ENCODE measurements around the gene PTPRK. TPM values are rescaled to one million over a fixed set of nuclear protein-coding genes. Genes with fewer than 3 reads are reported as not detected.

PTPRK gene
- total and polyA plus RNA-seq, 9 of the 15 experiments (the other 6 are each of a cell fraction or from before 2014, with no cell fraction given), result 0.04 to 0.51 TPM; not detected in 7

DNA sequence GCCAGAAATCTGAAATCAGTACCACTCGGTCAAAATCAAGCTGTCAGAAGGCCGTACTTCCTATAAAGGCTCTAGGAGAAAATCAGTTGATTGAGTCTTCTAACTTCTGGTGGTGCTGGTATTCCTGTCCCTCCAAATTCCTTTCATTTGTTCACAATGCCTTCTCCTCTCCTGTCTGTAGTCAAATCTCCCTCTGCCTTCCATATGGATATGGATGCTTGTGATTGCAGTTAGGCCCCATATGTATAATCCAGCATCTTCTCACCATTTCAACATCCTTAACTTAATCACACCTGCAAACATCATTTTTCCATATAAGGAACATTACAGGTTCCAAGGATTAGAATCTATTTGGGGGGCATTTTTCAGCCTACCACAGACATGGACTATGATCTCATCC, 331.7 kb downstream of the PTPRK start:
- ATAC-seq, result no peak
- BruUV-seq (replicated peaks), result no TSS peak
- Histone ChIP-seq H3K4me1 (replicated peaks in 1 of 2; ENCODE audit: control insufficient read depth in 2 of 2, insufficient read depth in 2 of 2, low read length in 2 of 2) (no peaks in the 10 kb centered on the region), H3K79me2 (ENCODE audit: control insufficient read depth, insufficient read depth, low read length) (no peaks in the 10 kb centered on the region), H3K36me3 (ENCODE audit: control insufficient read depth, insufficient read depth, low read length) (no peaks in the 10 kb centered on the region), H3K27ac (ENCODE audit: extremely low read depth, low read depth, low read length) (no peak overlapping the region), H3K4me2 (ENCODE audit: insufficient read depth, low read length) (no peak overlapping the region), H2AFZ (ENCODE audit: low read depth, low read length) (no peak overlapping the region), H3K9ac (ENCODE audit: insufficient read depth in 1 of 2, low read depth in 2 of 2, low read length in 2 of 2) (no peak overlapping the region), H3K9me1 (ENCODE audit: control insufficient read depth, insufficient read depth, low read length) (no peaks in the 10 kb centered on the region), H3K4me3 (no peak overlapping the region), H4K20me1 (replicated peaks; ENCODE audit: control insufficient read depth, insufficient read depth, low read length) (no peaks in the 10 kb centered on the region), H3K9me3 (replicated peaks; ENCODE audit: control insufficient read depth, insufficient read depth, low read depth, low read length) (no peaks in the 10 kb centered on the region), H3K27me3 (ENCODE audit: control insufficient read depth in 2 of 2, insufficient read depth in 2 of 2, low read length in 2 of 2) (no peaks in the 10 kb centered on the region)
- no peak for FAIRE-seq
- WGBS (ENCODE audit: insufficient coverage, low coverage, missing lambda C conversion rate), result 7% methylated on average over 2 of the region's 2 CpGs
- TF ChIP-seq, protein P1, sequence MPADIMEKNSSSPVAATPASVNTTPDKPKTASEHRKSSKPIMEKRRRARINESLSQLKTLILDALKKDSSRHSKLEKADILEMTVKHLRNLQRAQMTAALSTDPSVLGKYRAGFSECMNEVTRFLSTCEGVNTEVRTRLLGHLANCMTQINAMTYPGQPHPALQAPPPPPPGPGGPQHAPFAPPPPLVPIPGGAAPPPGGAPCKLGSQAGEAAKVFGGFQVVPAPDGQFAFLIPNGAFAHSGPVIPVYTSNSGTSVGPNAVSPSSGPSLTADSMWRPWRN (IDR thresholded peaks at IDR 0.05; ENCODE audit: low read depth), result no peak
- no peak for TF ChIP-seq NR1H2 (CRISPR knock-in tag; IDR thresholded peaks at IDR 0.05)
- TF ChIP-seq NCOA2 (IDR thresholded peaks at IDR 0.05; ENCODE audit: partially characterized antibody in 2 of 2), result no peak
- TF ChIP-seq ZNF121 (CRISPR knock-in tag; conservative IDR thresholded peaks at IDR 0.05), result no peak
- no peak for TF ChIP-seq ILF3 (IDR thresholded peaks at IDR 0.05; ENCODE audit: borderline replicate concordance)
- TF ChIP-seq, protein P2, sequence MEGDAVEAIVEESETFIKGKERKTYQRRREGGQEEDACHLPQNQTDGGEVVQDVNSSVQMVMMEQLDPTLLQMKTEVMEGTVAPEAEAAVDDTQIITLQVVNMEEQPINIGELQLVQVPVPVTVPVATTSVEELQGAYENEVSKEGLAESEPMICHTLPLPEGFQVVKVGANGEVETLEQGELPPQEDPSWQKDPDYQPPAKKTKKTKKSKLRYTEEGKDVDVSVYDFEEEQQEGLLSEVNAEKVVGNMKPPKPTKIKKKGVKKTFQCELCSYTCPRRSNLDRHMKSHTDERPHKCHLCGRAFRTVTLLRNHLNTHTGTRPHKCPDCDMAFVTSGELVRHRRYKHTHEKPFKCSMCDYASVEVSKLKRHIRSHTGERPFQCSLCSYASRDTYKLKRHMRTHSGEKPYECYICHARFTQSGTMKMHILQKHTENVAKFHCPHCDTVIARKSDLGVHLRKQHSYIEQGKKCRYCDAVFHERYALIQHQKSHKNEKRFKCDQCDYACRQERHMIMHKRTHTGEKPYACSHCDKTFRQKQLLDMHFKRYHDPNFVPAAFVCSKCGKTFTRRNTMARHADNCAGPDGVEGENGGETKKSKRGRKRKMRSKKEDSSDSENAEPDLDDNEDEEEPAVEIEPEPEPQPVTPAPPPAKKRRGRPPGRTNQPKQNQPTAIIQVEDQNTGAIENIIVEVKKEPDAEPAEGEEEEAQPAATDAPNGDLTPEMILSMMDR (IDR thresholded peaks at IDR 0.05 in 2 of 3, conservative IDR thresholded peaks at IDR 0.05 in 1 of 3; ENCODE audit: insufficient read depth in 2 of 3, low read depth in 1 of 3, low read length in 3 of 3), result no peak
- no peak for TF ChIP-seq ZNF778 (CRISPR knock-in tag; IDR thresholded peaks at IDR 0.05)
- no peak for TF ChIP-seq YY1 (IDR thresholded peaks at IDR 0.05; ENCODE audit: borderline replicate concordance in 1 of 3, control insufficient read depth in 1 of 3, extremely low read depth in 1 of 3, insufficient read depth in 3 of 3, insufficient read length in 1 of 3, insufficient replicate concordance in 2 of 3, low read depth in 1 of 3, low read length in 2 of 3)
- TF ChIP-seq, protein P3, sequence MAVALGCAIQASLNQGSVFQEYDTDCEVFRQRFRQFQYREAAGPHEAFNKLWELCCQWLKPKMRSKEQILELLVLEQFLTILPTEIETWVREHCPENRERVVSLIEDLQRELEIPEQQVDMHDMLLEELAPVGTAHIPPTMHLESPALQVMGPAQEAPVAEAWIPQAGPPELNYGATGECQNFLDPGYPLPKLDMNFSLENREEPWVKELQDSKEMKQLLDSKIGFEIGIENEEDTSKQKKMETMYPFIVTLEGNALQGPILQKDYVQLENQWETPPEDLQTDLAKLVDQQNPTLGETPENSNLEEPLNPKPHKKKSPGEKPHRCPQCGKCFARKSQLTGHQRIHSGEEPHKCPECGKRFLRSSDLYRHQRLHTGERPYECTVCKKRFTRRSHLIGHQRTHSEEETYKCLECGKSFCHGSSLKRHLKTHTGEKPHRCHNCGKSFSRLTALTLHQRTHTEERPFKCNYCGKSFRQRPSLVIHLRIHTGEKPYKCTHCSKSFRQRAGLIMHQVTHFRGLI (CRISPR knock-in tag; IDR thresholded peaks at IDR 0.05), result no peak
- no peak for TF ChIP-seq GABPB1 (CRISPR knock-in tag; IDR thresholded peaks at IDR 0.05)
- TF ChIP-seq, protein P4, sequence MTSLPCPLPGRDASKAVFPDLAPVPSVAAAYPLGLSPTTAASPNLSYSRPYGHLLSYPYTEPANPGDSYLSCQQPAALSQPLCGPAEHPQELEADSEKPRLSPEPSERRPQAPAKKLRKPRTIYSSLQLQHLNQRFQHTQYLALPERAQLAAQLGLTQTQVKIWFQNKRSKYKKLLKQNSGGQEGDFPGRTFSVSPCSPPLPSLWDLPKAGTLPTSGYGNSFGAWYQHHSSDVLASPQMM (CRISPR knock-in tag; IDR thresholded peaks at IDR 0.05), result no peak
- ChIA-PET POLR2A (no interaction called here), CTCF (ENCODE audit: low intra/inter-chr PET ratio) (no interaction called here)
- in situ Hi-C loops (cut with MboI), result no loop called here
- no peak for DNase-seq (ENCODE audit: extremely low read depth in 1 of 4, low spot score in 3 of 4)
- intact Hi-C loops (cut with micrococcal nuclease), result no loop called here

Measured in K562 (cell line).